K562 (cell line): Measurements from ENCODE around the gene SGK1. TPM values are rescaled to one million over a fixed set of nuclear protein-coding genes. Genes with fewer than 3 reads are reported as not detected.

Experiments
- ASH1L ChIP-seq: fragments of 450-650 bp; IDR thresholded peaks from 2 replicates; pipeline ENCODE4 v1.6.1; 2018; ENCODE audit warnings: borderline replicate concordance, mild to moderate bottlenecking, low read depth; ENCODE audit not compliant: partially characterized antibody
- CC2D1A ChIP-seq: fragments of 450-650 bp; IDR thresholded peaks from 2 replicates; pipeline ENCODE4 v1.6.1; 2017; ENCODE audit warnings: mild to moderate bottlenecking
- ELF2 ChIP-seq: fragments of 250-450 bp; sonication (Bioruptor Pico); IDR thresholded peaks from 2 replicates; pipeline ENCODE4 v1.5.0; 2021; ENCODE audit warnings: mild to moderate bottlenecking
- JUNB ChIP-seq: fragments of 450-650 bp; formaldehyde crosslinking; conservative IDR thresholded peaks from 2 replicates; pipeline ENCODE4 v1.4.0; 2020; ENCODE audit warnings: mild to moderate bottlenecking
- NR2C1 ChIP-seq, 2 experiments: fragments of 450-650 bp; IDR thresholded peaks; 2 replicates each; pipeline ENCODE4 v1.6.1; 2017; ENCODE audit warnings: mild to moderate bottlenecking in 2 of 2, antibody characterized with exemption in 1 of 2, inconsistent platforms in 1 of 2, missing compliant biosample characterization in 1 of 2, missing genetic modification characterization in 1 of 2
- PHF8 ChIP-seq: fragments of 200-600 bp; sonication (generic); IDR thresholded peaks from 2 replicates; pipeline ENCODE4 v1.6.1; 2012; ENCODE audit warnings: mixed run types, mild to moderate bottlenecking, inconsistent platforms, low read length, moderate library complexity, borderline replicate concordance
- PKNOX1 ChIP-seq: fragments of 450-650 bp; IDR thresholded peaks from 2 replicates; pipeline ENCODE4 v1.6.1; 2016
- POLR2H ChIP-seq: IDR thresholded peaks from 2 replicates; pipeline ENCODE4 v1.6.1; 2016; ENCODE audit warnings: missing genetic modification characterization, low read depth, mild to moderate bottlenecking, control low read depth, missing compliant biosample characterization, moderate library complexity
- PURB ChIP-seq: sonication (generic); formaldehyde crosslinking; IDR thresholded peaks from 2 replicates; pipeline ENCODE4 v1.9.0; 2021; ENCODE audit warnings: low read depth, mild to moderate bottlenecking, missing genetic modification reagents
- REST ChIP-seq, 2 experiments: fragments of 450-650 bp; formaldehyde crosslinking in 1 of 2; IDR thresholded peaks; 2 replicates each; pipeline versions ENCODE4 v1.4.0 to v1.6.1; 2014 to 2020; ENCODE audit warnings: mild to moderate bottlenecking in 2 of 2, borderline replicate concordance in 1 of 2, low read depth in 1 of 2
- RFX1 ChIP-seq: fragments of 450-650 bp; IDR thresholded peaks from 2 replicates; pipeline ENCODE4 v1.6.1; 2016; ENCODE audit warnings: mild to moderate bottlenecking, moderate library complexity
- SMAD2 ChIP-seq: fragments of 150-350 bp; IDR thresholded peaks from 2 replicates; pipeline ENCODE4 v1.6.1; 2014; ENCODE audit warnings: low read depth, mild to moderate bottlenecking, low read length
- SMAD4 ChIP-seq: fragments of 250-450 bp; sonication (Bioruptor Pico); conservative IDR thresholded peaks from 2 replicates; pipeline ENCODE4 v1.8.0; 2021; ENCODE audit warnings: inconsistent platforms, mild to moderate bottlenecking, moderate library complexity
- STAT5A ChIP-seq: IDR thresholded peaks from 2 replicates; pipeline ENCODE4 v1.6.1; 2012; ENCODE audit warnings: low read length, inconsistent platforms, borderline replicate concordance
- ZNF830 ChIP-seq: fragments of 250-450 bp; sonication (Bioruptor Pico); IDR thresholded peaks from 2 replicates; pipeline ENCODE4 v1.5.0; 2021; ENCODE audit warnings: mild to moderate bottlenecking
- polyA plus RNA-seq, 8 experiments: library from polyadenylated mRNA; depleted of rRNA in 4 of 8; stranded (reverse) in 5 of 8; unstranded in 3 of 8; fragments of >200 nt; fragmentation: Nextera tagmentation in 2 of 8; fragmentation: Illumina TruSeq in 1 of 8; extraction: Ambion mirVana in 2 of 8; extraction: Trizol in 1 of 8; gene quantifications; 2 replicates each; pipeline versions ENCODE4 v1.2.1 to v1.2.3, GENCODE V29; 2011 to 2014; ENCODE audit warnings: inconsistent platforms in 1 of 8, missing spikeins in 1 of 8
- total RNA-seq, 7 experiments: library from RNA; depleted of rRNA in 6 of 7; stranded (reverse); fragments of >200 nt in 6 of 7; fragmentation: Illumina TruSeq in 2 of 7; extraction: Trizol in 2 of 7; gene quantifications; 2 replicates each; pipeline versions ENCODE4 v1.2.1 to v1.2.3, GENCODE V29; 2011 to 2021; ENCODE audit warnings: low replicate concordance in 1 of 7
- TF ChIP-seq, protein P1 (sequence below), 3 experiments: fragments of 200-800 bp in 1 of 3; sonication (Bioruptor generic) in 1 of 3; sonication (generic) in 1 of 3; formaldehyde crosslinking in 1 of 3; IDR thresholded peaks; 2 replicates each; pipeline versions ENCODE4 v1.6.1 to v1.8.0; 2016 to 2022; ENCODE audit warnings: mild to moderate bottlenecking in 2 of 3, missing compliant biosample characterization in 2 of 3, missing genetic modification characterization in 2 of 3, missing genetic modification reagents in 1 of 3

The SGK1 gene
- total and polyA plus RNA-seq, 9 of the 15 experiments (the other 6 are each of a cell fraction or from before 2014, with no cell fraction given) = 3.5 to 7.2 (median 3.9) TPM

- TF ChIP-seq REST (IDR thresholded peaks at IDR 0.05; ENCODE audit: borderline replicate concordance) (peak; percentile 89), REST (CRISPR knock-in tag; IDR thresholded peaks at IDR 0.05; ENCODE audit: low read depth) (no peak; the same call in none of the 2 replicates), RFX1 (no peak), ZNF830 (CRISPR knock-in tag) (peak; percentile 77; the same call in 1 of the 2 replicates), PKNOX1 (peak; percentile 55; the same call in 1 of the 2 replicates), PURB (CRISPR knock-in tag) (no peak), SMAD2 (no peak), STAT5A (no peak; the same call in 1 of the 2 replicates), CC2D1A (no peak), NR2C1 (IDR thresholded peaks at IDR 0.05) (no peak), NR2C1 (tag; IDR thresholded peaks at IDR 0.05) (no peak), JUNB (CRISPR knock-in tag) (no peak), PHF8 (peak; percentile 89), ASH1L (no peak), ELF2 (CRISPR knock-in tag) (no peak), POLR2H (tag) (peak; percentile 98), SMAD4 (peak; percentile 97)
- TF ChIP-seq, protein P1, sequence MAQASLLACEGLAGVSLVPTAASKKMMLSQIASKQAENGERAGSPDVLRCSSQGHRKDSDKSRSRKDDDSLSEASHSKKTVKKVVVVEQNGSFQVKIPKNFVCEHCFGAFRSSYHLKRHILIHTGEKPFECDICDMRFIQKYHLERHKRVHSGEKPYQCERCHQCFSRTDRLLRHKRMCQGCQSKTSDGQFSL (CRISPR knock-in tag; IDR thresholded peaks at IDR 0.05) = 0 out of 2 replicates have a peak, but pooled peaks have one; percentile 15
- TF ChIP-seq, protein P1 (tag; IDR thresholded peaks at IDR 0.05) = no peak
Measured at GRCh38 chr6:134174672-134175531, 143.0 kb downstream of the SGK1 start (continued).
